Lower lobe of right lung (tissue), 2 donors: Measurements from ENCODE around the gene CHAD. TPM values are rescaled to one million over a fixed set of nuclear protein-coding genes. Genes with fewer than 3 reads are reported as not detected.

Experiments used
- ATAC-seq, 2 donors: fragments of 200-7000 bp; cut with Tn5 transposase; one replicate each; pipeline ENCODE4 v1.9.1; 2020 to 2022; ENCODE audit warnings: mild to moderate bottlenecking in 2 of 2, moderate library complexity in 2 of 2
- DNase-seq: peaks from one replicate; pipeline ENCODE4 v3.0.0-alpha.2; 2020
- H3K27ac ChIP-seq: fragments of 200-600 bp; one replicate; pipeline ENCODE4 v1.8.0; 2022
- H3K27me3 ChIP-seq: fragments of 200-600 bp; one replicate; pipeline ENCODE4 v1.8.0; 2022; ENCODE audit warnings: low read depth
- H3K36me3 ChIP-seq: fragments of 200-600 bp; one replicate; pipeline ENCODE4 v1.8.0; 2022; ENCODE audit warnings: mild to moderate bottlenecking
- H3K4me1 ChIP-seq: fragments of 200-600 bp; one replicate; pipeline ENCODE4 v1.8.0; 2022
- H3K4me3 ChIP-seq: fragments of 200-600 bp; one replicate; pipeline ENCODE4 v1.8.0; 2022; ENCODE audit warnings: mild to moderate bottlenecking
- H3K9me3 ChIP-seq: fragments of 200-600 bp; one replicate; pipeline ENCODE4 v1.8.0; 2022
- CTCF ChIP-seq: fragments of 200-600 bp; IDR thresholded peaks from one replicate; pipeline ENCODE4 v1.8.0; 2022; ENCODE audit warnings: antibody characterized with exemption, mild to moderate bottlenecking
- intact Hi-C: fragments of 100-400 bp; cut with DNase I; formaldehyde crosslinking; loops from one replicate; pipeline ENCODE4 v1.11.0; 2022
- total RNA-seq: library from RNA; stranded (reverse); fragmentation: NEBNext Ultra II Directional; extraction: Animal tissue kit (Norgen Biotek cat#: 25700); gene quantifications from one replicate; pipeline ENCODE4 v1.2.1, GENCODE V29; 2021
- donor health status: DM: no; HTN: yes; CAD: no; lungs with severe emphysema.

CHAD gene
- total RNA-seq, 1 donor from 2014 or later, result not detected

GRCh38 chr17:50452630-50453300 is 15.9 kb downstream of the CHAD start:
- no peak for TF ChIP-seq CTCF
- no peak overlapping the region for H3K4me3 ChIP-seq
- H3K4me1 ChIP-seq, result peaks cover 10% of the 10 kb centered on the region
- H3K27ac ChIP-seq, result peak overlapping the region; percentile 54
- H3K9me3 ChIP-seq, result no peaks in the 10 kb centered on the region
- peaks cover 3% of the 10 kb centered on the region for H3K36me3 ChIP-seq
- ATAC-seq (peak; percentile 49 to 50), DNase-seq (no peak)
- no peaks in the 10 kb centered on the region for H3K27me3 ChIP-seq
- intact Hi-C loops, result no loop called here

- Histone ChIP-seq H3K27me3 (no peaks in the 10 kb centered on the region), H3K4me1 (peaks cover 10% of the 10 kb centered on the region), H3K36me3 (peaks cover 3% of the 10 kb centered on the region), H3K9me3 (no peaks in the 10 kb centered on the region), H3K27ac (peak overlapping the region; percentile 54), H3K4me3 (no peak overlapping the region)
- DNase-seq (no peak), ATAC-seq (no peak)
- intact Hi-C loops, result no loop called here
- TF ChIP-seq CTCF, result no peak
These were observed 16.6 kb downstream of the CHAD start for GRCh38 chr17:50451943-50452629.

- intact Hi-C loops, result no loop called here
- H3K27ac ChIP-seq, result peak overlapping the region; percentile 80
- H3K4me1 ChIP-seq, result peaks cover 21% of the 10 kb centered on the region
- no peak overlapping the region for H3K4me3 ChIP-seq
- H3K9me3 ChIP-seq, result no peaks in the 10 kb centered on the region
- no peaks in the 10 kb centered on the region for H3K27me3 ChIP-seq
- no peak for TF ChIP-seq CTCF
- DNase-seq (no peak), ATAC-seq (no peak)
- H3K36me3 ChIP-seq, result no peaks in the 10 kb centered on the region
These were observed 20.0 kb downstream of the CHAD start for GRCh38 chr17:50448643-50449042.

GRCh38 chr17:50447870-50448595 is 20.6 kb downstream of the CHAD start:
- ATAC-seq, result peak; percentile 92 to 95
- Histone ChIP-seq H3K27ac (peak overlapping the region; percentile 80), H3K4me3 (no peak overlapping the region), H3K4me1 (peaks cover 27% of the 10 kb centered on the region), H3K27me3 (no peaks in the 10 kb centered on the region), H3K9me3 (no peaks in the 10 kb centered on the region), H3K36me3 (no peaks in the 10 kb centered on the region)
- TF ChIP-seq CTCF, result no peak
- intact Hi-C loops, result no loop called here
- DNase-seq, result peak; percentile 69

GRCh38 chr17:50445730-50446325 is 22.9 kb downstream of the CHAD start:
- Histone ChIP-seq H3K36me3 (no peaks in the 10 kb centered on the region), H3K4me1 (peaks cover 29% of the 10 kb centered on the region), H3K4me3 (no peak overlapping the region), H3K27ac (peak overlapping the region; percentile 80), H3K9me3 (no peaks in the 10 kb centered on the region), H3K27me3 (no peaks in the 10 kb centered on the region)
- DNase-seq (no peak), ATAC-seq (no peak)
- intact Hi-C loops, result no loop called here
- no peak for TF ChIP-seq CTCF
